ENCODE results near the gene RIPPLY1.
"Not testable (repeated sequence)": the region's sequence is repeated elsewhere in the genome, so short reads cannot be mapped to it uniquely, and the experiment has no call there.

The RIPPLY1 gene

GRCh38 chrX:106894978-106895452 is 8.1 kb downstream of the RIPPLY1 start:
- H3K4me3 ChIP-seq (ENCODE audit: low read depth, low read length) = no peak overlapping the region
- peaks cover 9% of the 10 kb centered on the region for H3K27me3 ChIP-seq (ENCODE audit: control insufficient read depth, insufficient read depth, low read length)
- no peak overlapping the region for H3K27ac ChIP-seq (ENCODE audit: low read depth, low read length)
- H3K36me3 ChIP-seq (ENCODE audit: control insufficient read depth, insufficient read depth, low read length) = no peaks in the 10 kb centered on the region
- H3K9me3 ChIP-seq (ENCODE audit: control insufficient read depth, insufficient read depth, low read length) = no peaks in the 10 kb centered on the region
- H3K4me1 ChIP-seq (ENCODE audit: control insufficient read depth, insufficient read depth, low read length) = peaks cover 11% of the 10 kb centered on the region; the same call in 1 of the 2 replicates
- no peak overlapping the region for H3K9ac ChIP-seq (ENCODE audit: low read depth, low read length)

GRCh38 chrX:106894392-106894909 is 8.7 kb downstream of the RIPPLY1 start:
- H3K9me3 ChIP-seq (ENCODE audit: control insufficient read depth, insufficient read depth, low read length) = no peaks in the 10 kb centered on the region
- no peaks in the 10 kb centered on the region for H3K36me3 ChIP-seq (ENCODE audit: control insufficient read depth, insufficient read depth, low read length)
- H3K4me3 ChIP-seq (ENCODE audit: low read depth, low read length) = no peak overlapping the region
- peaks cover 8% of the 10 kb centered on the region; the same call in 1 of the 2 replicates for H3K4me1 ChIP-seq (ENCODE audit: control insufficient read depth, insufficient read depth, low read length)
- H3K27me3 ChIP-seq (ENCODE audit: control insufficient read depth, insufficient read depth, low read length) = peaks cover 9% of the 10 kb centered on the region
- no peak overlapping the region for H3K9ac ChIP-seq (ENCODE audit: low read depth, low read length)
- no peak overlapping the region for H3K27ac ChIP-seq (ENCODE audit: low read depth, low read length)

- Histone ChIP-seq H3K27ac (ENCODE audit: low read depth, low read length) (no peak overlapping the region), H3K9ac (ENCODE audit: low read depth, low read length) (no peak overlapping the region), H3K4me1 (ENCODE audit: control insufficient read depth, insufficient read depth, low read length) (no peaks in the 10 kb centered on the region), H3K36me3 (ENCODE audit: control insufficient read depth, insufficient read depth, low read length) (no peaks in the 10 kb centered on the region), H3K9me3 (ENCODE audit: control insufficient read depth, insufficient read depth, low read length) (no peaks in the 10 kb centered on the region), H3K27me3 (ENCODE audit: control insufficient read depth, insufficient read depth, low read length) (peaks cover 9% of the 10 kb centered on the region), H3K4me3 (ENCODE audit: low read depth, low read length) (no peak overlapping the region)
These were observed 11.2 kb downstream of the RIPPLY1 start for GRCh38 chrX:106891762-106892460.

GRCh38 chrX:106889468-106889867 is 13.7 kb downstream of the RIPPLY1 start:
- Histone ChIP-seq H3K36me3 (ENCODE audit: control insufficient read depth, insufficient read depth, low read length) (no peaks in the 10 kb centered on the region), H3K4me3 (ENCODE audit: low read depth, low read length) (no peak overlapping the region), H3K27ac (ENCODE audit: low read depth, low read length) (no peak overlapping the region), H3K9ac (ENCODE audit: low read depth, low read length) (no peak overlapping the region), H3K4me1 (ENCODE audit: control insufficient read depth, insufficient read depth, low read length) (no peaks in the 10 kb centered on the region), H3K9me3 (ENCODE audit: control insufficient read depth, insufficient read depth, low read length) (no peaks in the 10 kb centered on the region), H3K27me3 (ENCODE audit: control insufficient read depth, insufficient read depth, low read length) (peaks cover 5% of the 10 kb centered on the region; the same call in 1 of the 2 replicates)

- no peak overlapping the region for H3K9ac ChIP-seq (ENCODE audit: low read depth, low read length)
- H3K27ac ChIP-seq (ENCODE audit: low read depth, low read length) = no peak overlapping the region
These were observed 28.0 kb downstream of the RIPPLY1 start for GRCh38 chrX:106875151-106875550.

GRCh38 chrX:106874075-106874474 is 29.1 kb downstream of the RIPPLY1 start:
- Histone ChIP-seq H3K4me1 (ENCODE audit: control insufficient read depth, insufficient read depth, low read length) (peaks cover 12% of the 10 kb centered on the region), H3K9ac (ENCODE audit: low read depth, low read length) (no peak overlapping the region), H3K36me3 (ENCODE audit: control insufficient read depth, insufficient read depth, low read length) (no peaks in the 10 kb centered on the region), H3K9me3 (ENCODE audit: control insufficient read depth, insufficient read depth, low read length) (no peaks in the 10 kb centered on the region), H3K27me3 (ENCODE audit: control insufficient read depth, insufficient read depth, low read length) (no peaks in the 10 kb centered on the region), H3K4me3 (ENCODE audit: low read depth, low read length) (no peak overlapping the region), H3K27ac (ENCODE audit: low read depth, low read length) (no peak overlapping the region)

More at GRCh38 chrX:106875151-106875550, 28.0 kb downstream of the RIPPLY1 start:
- Histone ChIP-seq H3K27me3 (ENCODE audit: control insufficient read depth, insufficient read depth, low read length) (no peaks in the 10 kb centered on the region), H3K9me3 (ENCODE audit: control insufficient read depth, insufficient read depth, low read length) (no peaks in the 10 kb centered on the region), H3K4me3 (ENCODE audit: low read depth, low read length) (no peak overlapping the region), H3K4me1 (ENCODE audit: control insufficient read depth, insufficient read depth, low read length) (peaks cover 12% of the 10 kb centered on the region), H3K36me3 (ENCODE audit: control insufficient read depth, insufficient read depth, low read length) (no peaks in the 10 kb centered on the region)

- H3K9ac ChIP-seq (ENCODE audit: low read depth, low read length); H3K27me3 ChIP-seq (ENCODE audit: control insufficient read depth, insufficient read depth, low read length); H3K27ac ChIP-seq (ENCODE audit: low read depth, low read length); H3K36me3 ChIP-seq (ENCODE audit: control insufficient read depth, insufficient read depth, low read length); H3K9me3 ChIP-seq (ENCODE audit: control insufficient read depth, insufficient read depth, low read length); H3K4me3 ChIP-seq (ENCODE audit: low read depth, low read length): not testable (repeated sequence)
- peaks cover 13% of the 10 kb centered on the region for H3K4me1 ChIP-seq (ENCODE audit: control insufficient read depth, insufficient read depth, low read length)
These were observed 30.3 kb downstream of the RIPPLY1 start for GRCh38 chrX:106872796-106873195.

GRCh38 chrX:106863697-106864096 is 39.4 kb downstream of the RIPPLY1 start:
- Histone ChIP-seq H3K9ac (ENCODE audit: low read depth, low read length) (no peak overlapping the region), H3K36me3 (ENCODE audit: control insufficient read depth, insufficient read depth, low read length) (no peaks in the 10 kb centered on the region), H3K4me3 (ENCODE audit: low read depth, low read length) (no peak overlapping the region), H3K4me1 (ENCODE audit: control insufficient read depth, insufficient read depth, low read length) (peaks cover 4% of the 10 kb centered on the region; the same call in 1 of the 2 replicates), H3K27me3 (ENCODE audit: control insufficient read depth, insufficient read depth, low read length) (no peaks in the 10 kb centered on the region), H3K9me3 (ENCODE audit: control insufficient read depth, insufficient read depth, low read length) (no peaks in the 10 kb centered on the region), H3K27ac (ENCODE audit: low read depth, low read length) (no peak overlapping the region)

GRCh38 chrX:106862972-106863688 is 40.0 kb downstream of the RIPPLY1 start:
- Histone ChIP-seq H3K4me3 (ENCODE audit: low read depth, low read length) (no peak overlapping the region), H3K9ac (ENCODE audit: low read depth, low read length) (no peak overlapping the region), H3K4me1 (ENCODE audit: control insufficient read depth, insufficient read depth, low read length) (peaks cover 4% of the 10 kb centered on the region; the same call in 1 of the 2 replicates), H3K36me3 (ENCODE audit: control insufficient read depth, insufficient read depth, low read length) (no peaks in the 10 kb centered on the region), H3K27ac (ENCODE audit: low read depth, low read length) (no peak overlapping the region), H3K9me3 (ENCODE audit: control insufficient read depth, insufficient read depth, low read length) (no peaks in the 10 kb centered on the region), H3K27me3 (ENCODE audit: control insufficient read depth, insufficient read depth, low read length) (no peaks in the 10 kb centered on the region)

All from HUES48 (cell line).